ENCODE data around the gene HIP1.
"Not testable (repeated sequence)": the region's sequence is repeated elsewhere in the genome, so short reads cannot be mapped to it uniquely, and the experiment has no call there.

The HIP1 gene

DNA sequence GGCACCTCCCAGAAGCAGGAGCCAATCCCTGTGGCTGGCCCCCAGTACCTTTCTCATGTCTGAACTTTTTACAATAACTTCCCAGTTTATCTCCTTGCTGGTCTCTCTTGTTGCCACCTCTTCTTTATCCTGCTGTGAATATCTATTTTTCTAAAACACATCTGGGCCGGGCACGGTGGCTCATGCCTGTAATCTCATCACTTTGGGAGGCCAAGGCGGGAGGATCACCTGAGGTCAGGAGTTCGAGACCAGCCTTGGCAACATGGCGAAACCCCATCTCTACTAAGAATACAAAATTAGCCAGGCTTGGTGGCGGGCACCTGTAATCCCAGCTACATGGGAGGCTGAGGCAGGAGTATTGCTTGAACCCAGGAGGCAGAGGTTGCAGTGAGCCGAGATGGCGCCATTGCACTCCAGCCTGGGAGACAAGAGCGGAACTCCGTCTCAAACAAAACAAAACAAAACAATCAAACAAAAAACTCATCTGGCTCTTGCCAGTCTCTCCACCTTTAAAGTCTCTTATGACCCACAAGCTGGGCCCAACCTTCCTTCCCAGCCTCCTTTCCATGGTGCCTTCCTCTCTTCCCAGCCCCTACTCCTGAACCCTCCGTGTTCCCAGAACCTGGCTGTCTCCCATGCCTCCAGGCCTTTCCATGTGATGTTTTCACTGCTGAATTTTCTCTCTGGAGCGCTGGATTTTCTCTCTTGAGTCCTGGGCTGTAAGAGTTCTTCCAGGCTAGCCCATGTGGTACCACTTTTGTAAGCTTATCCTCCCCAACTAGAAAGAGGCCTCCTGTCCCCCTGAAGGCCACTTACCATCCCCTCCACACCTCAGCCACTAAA, 51.3 kb downstream of the HIP1 start:
- no peak for DNase-seq (ENCODE audit: low read depth in 3 of 3, low spot score in 1 of 3)

DNA sequence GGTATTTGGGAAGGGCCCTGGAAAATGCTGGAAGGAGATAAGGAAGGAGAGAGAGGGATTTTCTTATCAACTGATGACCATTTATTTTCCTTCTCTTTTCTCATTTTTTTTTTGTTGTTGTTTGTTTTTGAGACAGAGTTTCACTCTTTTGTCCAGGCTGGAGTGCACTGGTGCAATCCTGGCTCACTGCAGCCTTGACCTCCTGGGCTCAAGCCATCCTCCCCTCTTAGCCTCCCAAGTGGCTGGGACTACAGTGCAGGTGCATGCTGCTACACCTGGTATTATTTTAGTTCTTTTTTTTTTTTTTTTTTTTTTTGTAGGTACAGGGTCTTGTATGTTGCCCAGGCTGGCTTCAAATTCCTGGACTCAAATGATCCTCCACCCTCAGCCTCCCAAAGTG, 52.2 kb downstream of the HIP1 start:
- no peak for DNase-seq (ENCODE audit: low read depth in 3 of 3, low spot score in 1 of 3)

DNA sequence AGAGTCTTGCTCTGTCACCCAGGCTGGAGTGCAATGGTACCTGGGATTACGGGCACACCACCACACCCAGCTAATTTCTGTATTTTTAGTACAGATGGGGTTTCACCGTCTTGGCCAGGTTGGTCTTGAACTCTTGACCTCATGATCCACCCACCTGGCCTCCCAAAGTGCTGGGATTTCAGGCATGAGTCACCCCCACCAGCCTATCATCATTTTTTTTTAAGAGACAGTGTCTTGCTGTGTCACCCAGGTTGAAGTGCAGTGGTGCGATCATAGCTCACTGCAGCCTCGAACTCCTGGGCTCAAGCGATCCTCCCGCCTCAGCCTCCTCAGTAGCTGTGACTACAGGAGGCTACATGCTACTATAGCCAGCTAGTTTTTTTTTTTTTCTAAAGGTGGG, 56.7 kb downstream of the HIP1 start:
- not testable (repeated sequence) for DNase-seq (ENCODE audit: low read depth in 3 of 3, low spot score in 1 of 3)

GRCh38 chr7:75679060-75679459, 59.7 kb downstream of the HIP1 start:
- no peak for DNase-seq (ENCODE audit: low read depth in 3 of 3, low spot score in 1 of 3)

DNA sequence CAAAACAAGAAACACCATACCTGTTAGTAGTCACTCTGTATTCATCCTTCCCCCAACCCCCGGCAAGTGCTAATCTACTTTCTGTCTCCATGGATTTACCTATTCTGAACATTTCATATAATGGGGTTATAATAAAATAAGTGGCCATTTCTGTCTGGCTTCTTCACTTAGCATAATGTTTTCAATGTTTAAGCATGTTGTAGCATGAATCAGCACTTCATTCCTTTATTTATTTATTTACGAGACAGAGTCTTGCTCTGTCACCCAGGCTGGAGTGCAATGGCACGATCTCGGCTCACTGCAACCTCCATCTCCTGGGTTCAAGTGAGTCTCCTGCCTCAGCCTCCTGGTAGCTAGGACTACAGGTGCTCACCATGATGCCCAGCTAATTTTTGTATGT, 69.2 kb downstream of the HIP1 start:
- no peak for DNase-seq (ENCODE audit: low read depth in 3 of 3, low spot score in 1 of 3)

DNA sequence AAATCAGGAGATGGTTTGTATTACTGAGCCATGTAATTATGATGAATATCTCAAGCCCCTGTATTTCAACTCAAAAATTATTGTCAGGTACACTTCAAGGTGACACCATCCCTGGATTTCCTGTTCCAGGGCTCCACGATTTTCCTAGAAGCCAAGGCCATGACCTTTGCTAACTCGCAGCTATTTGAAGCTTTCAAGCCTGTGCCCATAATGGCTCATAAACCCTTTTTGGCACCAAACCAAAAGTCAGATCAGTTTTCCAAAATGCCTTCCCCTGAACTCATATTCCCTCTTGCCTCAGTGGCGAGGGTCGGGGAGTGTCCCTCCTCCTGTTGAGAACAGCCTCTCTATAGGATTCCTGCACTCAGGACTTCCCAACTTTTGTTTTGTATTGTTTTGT, 70.8 kb downstream of the HIP1 start:
- no peak for DNase-seq (ENCODE audit: low read depth in 3 of 3, low spot score in 1 of 3)

- no peak for DNase-seq (ENCODE audit: low read depth in 3 of 3, low spot score in 1 of 3)
Observed at GRCh38 chr7:75663302-75663907, 75.3 kb downstream of the HIP1 start.

GRCh38 chr7:75662579-75663301, 76.0 kb downstream of the HIP1 start:
- no peak for DNase-seq (ENCODE audit: low read depth in 3 of 3, low spot score in 1 of 3)

- no peak for DNase-seq (ENCODE audit: low read depth in 3 of 3, low spot score in 1 of 3)
Observed at GRCh38 chr7:75660566-75661215, 78.0 kb downstream of the HIP1 start.

DNA sequence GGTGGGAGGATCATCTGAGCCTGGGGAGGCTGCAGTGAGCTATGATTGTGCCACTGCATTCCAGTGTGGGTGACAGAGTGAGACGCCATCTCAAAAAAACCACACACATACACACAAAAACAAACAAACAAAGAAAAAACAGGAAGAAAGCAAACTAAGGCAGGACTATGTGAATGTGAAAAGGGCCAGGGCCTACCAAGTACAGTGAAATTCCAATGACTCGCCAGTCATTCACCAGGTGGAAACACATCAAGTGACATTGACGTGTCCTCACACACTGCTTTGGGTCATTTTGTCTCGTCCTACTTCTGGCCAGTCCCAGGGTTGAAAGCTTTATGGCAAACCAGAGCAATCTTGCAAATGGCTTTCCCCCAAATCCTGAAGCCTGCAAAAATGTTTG, 79.9 kb downstream of the HIP1 start:
- no peak for DNase-seq (ENCODE audit: low read depth in 3 of 3, low spot score in 1 of 3)

GRCh38 chr7:75658369-75658768, 80.4 kb downstream of the HIP1 start:
- DNase-seq (ENCODE audit: low read depth in 3 of 3, low spot score in 1 of 3): no peak

DNA sequence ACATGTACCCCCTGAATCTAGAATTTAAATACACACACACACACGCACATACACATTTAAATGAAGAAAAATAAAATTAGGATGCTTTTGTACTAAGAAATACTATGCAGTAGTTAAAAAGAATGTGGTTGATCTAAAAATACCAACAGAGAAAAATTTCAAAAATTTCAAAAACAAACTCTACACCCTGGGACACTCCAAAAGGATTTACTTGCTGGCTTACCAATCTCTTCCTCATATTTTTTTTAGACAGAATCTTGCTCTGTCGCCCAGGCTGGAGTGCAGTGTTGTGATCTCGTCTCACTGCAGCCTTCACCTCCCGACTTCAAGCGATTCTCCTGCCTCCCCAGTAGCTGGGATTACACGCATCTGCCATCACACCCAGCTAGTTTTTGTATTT, 80.9 kb downstream of the HIP1 start:
- no peak for DNase-seq (ENCODE audit: low read depth in 3 of 3, low spot score in 1 of 3)

GRCh38 chr7:75656740-75657139, 82.0 kb downstream of the HIP1 start:
- DNase-seq (ENCODE audit: low read depth in 3 of 3, low spot score in 1 of 3): no peak

DNA sequence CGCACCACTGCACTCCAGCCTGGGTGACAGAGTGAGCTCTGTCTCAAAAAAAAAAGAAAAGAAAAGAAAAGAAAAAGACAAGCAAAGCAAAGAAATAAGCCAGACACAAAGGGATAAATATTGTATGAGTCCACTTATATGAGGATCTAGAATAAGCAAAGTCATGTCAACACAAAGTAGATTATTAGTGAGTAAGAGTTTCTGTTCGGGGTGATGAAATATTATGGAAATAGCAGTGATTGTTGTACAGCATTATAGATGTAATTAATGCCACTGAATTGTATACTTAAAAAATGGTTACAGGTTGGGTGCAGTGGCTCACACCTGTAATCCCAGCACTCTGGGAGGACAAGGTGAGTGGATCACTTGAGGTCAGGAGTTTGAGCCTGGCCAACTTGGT, 83.2 kb downstream of the HIP1 start:
- no peak for DNase-seq (ENCODE audit: low read depth in 3 of 3, low spot score in 1 of 3)

GRCh38 chr7:75654855-75655254, 83.9 kb downstream of the HIP1 start:
- no peak for DNase-seq (ENCODE audit: low read depth in 3 of 3, low spot score in 1 of 3)

DNA sequence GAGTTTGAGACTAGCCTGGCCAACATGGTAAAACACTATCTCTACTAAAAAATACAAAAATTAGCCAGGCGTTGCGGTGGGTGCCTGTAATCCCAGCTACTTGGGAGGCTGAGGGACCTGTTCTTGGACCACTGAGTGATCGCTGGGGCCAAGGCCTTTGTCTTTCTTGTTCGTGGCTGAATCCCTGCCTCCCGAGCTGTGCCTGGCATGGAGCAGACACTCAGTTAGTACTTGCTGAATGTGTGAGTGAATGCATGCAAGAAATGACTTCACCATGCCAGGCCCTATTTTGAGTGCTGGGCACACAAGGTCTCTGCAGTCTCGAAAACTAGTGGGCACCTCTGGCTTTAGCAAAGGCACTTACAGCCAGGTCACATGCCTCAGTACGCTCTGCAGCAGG, 85.1 kb downstream of the HIP1 start:
- DNase-seq (ENCODE audit: low read depth in 3 of 3, low spot score in 1 of 3): no peak

GRCh38 chr7:75652788-75653187, 86.0 kb downstream of the HIP1 start:
- DNase-seq (ENCODE audit: low read depth in 3 of 3, low spot score in 1 of 3): no peak

GRCh38 chr7:75650681-75651080, 88.1 kb downstream of the HIP1 start:
- DNase-seq (ENCODE audit: low read depth in 3 of 3, low spot score in 1 of 3): no peak

- DNase-seq (ENCODE audit: low read depth in 3 of 3, low spot score in 1 of 3): no peak
Observed at GRCh38 chr7:75650062-75650461, 88.7 kb downstream of the HIP1 start.

DNA sequence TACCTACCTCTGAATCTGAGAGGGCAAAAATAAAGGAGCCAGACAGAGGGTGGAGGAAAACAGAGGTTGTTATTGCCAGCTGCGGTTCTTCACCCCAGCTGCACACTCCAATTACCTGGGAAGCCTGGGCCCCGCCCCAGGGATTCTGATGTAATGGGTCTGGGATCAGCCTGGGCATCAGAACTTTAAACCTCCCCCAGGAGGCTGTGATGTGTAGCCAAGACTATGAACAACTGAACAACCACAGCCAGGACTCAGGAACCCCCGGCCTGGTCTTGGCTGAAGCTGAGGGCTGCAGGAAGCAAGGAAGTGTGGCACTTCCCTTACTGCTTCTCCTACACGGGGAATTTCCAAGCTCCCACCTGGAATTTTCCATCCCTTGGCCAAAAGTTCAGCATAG, 89.3 kb downstream of the HIP1 start:
- DNase-seq (ENCODE audit: low read depth in 3 of 3, low spot score in 1 of 3): no peak

- no peak for DNase-seq (ENCODE audit: low read depth in 3 of 3, low spot score in 1 of 3)
Observed at GRCh38 chr7:75647709-75648438, 90.9 kb downstream of the HIP1 start.

All from stimulated activated CD4-positive, alpha-beta T cell treated with anti-CD3 and anti-CD28 coated beads, TNF-alpha, amount 100 ng/mL, for 1 hour (primary cell).